H1 (cell line): ENCODE results near the gene ABHD15. TPM values are rescaled to one million over a fixed set of nuclear protein-coding genes. Genes with fewer than 3 reads are reported as not detected.

Experiments
- CTCF ChIA-PET: fragments of 300-600 bp; sonication (Branson Sonifier 250); formaldehyde crosslinking; loops from one replicate; lab custom pipeline; 2021; ENCODE audit not compliant: partially characterized antibody; lab: Charles Lee
- POLR2A ChIA-PET: fragments of 300-600 bp; sonication (Branson Sonifier 250); formaldehyde crosslinking; loops from one replicate; lab custom pipeline; 2021; ENCODE audit warnings: inconsistent platforms; ENCODE audit not compliant: partially characterized antibody; lab: Charles Lee
- DNase-seq, 2 experiments: peaks; one replicate each; pipeline versions ENCODE4 v3.0.0 to v3.0.0-alpha.2; 2010 to 2022; ENCODE audit warnings: low spot score in 2 of 2, low read depth in 1 of 2, mixed read lengths in 1 of 2
- FAIRE-seq: peaks from 2 replicates; lab custom pipeline; 2011; peaks lifted over from hg19 to GRCh38; lab: Jason Lieb, UNC
- H2AFZ ChIP-seq: 2 replicates; pipeline ENCODE4 v1.8.1; 2012; ENCODE audit warnings: low read length, inconsistent platforms
- H2AK5ac ChIP-seq: 2 replicates; pipeline ENCODE4 v1.6.1; 2013; ENCODE audit warnings: low read depth, low read length
- H2BK120ac ChIP-seq: replicated peaks from 2 replicates; pipeline ENCODE3; 2013; ENCODE audit warnings: low read depth, low read length, inconsistent platforms
- H2BK12ac ChIP-seq: 2 replicates; pipeline ENCODE4 v1.6.1; 2013; ENCODE audit warnings: low read depth, low read length
- H2BK15ac ChIP-seq: 2 replicates; pipeline ENCODE4 v1.6.1; 2013; ENCODE audit warnings: low read length
- H2BK20ac ChIP-seq: 2 replicates; pipeline ENCODE4 v1.6.1; 2013; ENCODE audit warnings: low read length
- H2BK5ac ChIP-seq: 2 replicates; pipeline ENCODE4 v1.6.1; 2013; ENCODE audit warnings: low read depth, low read length
- H3K14ac ChIP-seq: 2 replicates; pipeline ENCODE4 v1.6.1; 2013; ENCODE audit warnings: inconsistent platforms; ENCODE audit not compliant: insufficient read length
- H3K18ac ChIP-seq: 2 replicates; pipeline ENCODE4 v1.6.1; 2013; ENCODE audit warnings: low read length; ENCODE audit errors: extremely low read depth
- H3K23ac ChIP-seq: 2 replicates; pipeline ENCODE4 v1.6.1; 2013; ENCODE audit warnings: inconsistent platforms; ENCODE audit not compliant: insufficient read length
- H3K23me2 ChIP-seq: 2 replicates; pipeline ENCODE4 v1.6.1; 2013; ENCODE audit warnings: low read depth, low read length
- H3K27ac ChIP-seq: 2 replicates; pipeline ENCODE4 v1.6.1; 2011; ENCODE audit warnings: low read depth, low read length, inconsistent platforms
- H3K27me3 ChIP-seq, 4 experiments: replicated peaks in 1 of 4; 1 replicate in 1 of 4; 2 replicates in 3 of 4; pipeline versions ENCODE4 v1.6.1 to v1.8.1; 2011 to 2013; ENCODE audit warnings: low read length in 3 of 4, mild to moderate bottlenecking in 3 of 4, inconsistent platforms in 2 of 4, mixed read lengths in 2 of 4, moderate library complexity in 1 of 4; ENCODE audit not compliant: control insufficient read depth in 3 of 4, insufficient read depth in 3 of 4; ENCODE audit errors: extremely low read depth in 1 of 4
- H3K36me3 ChIP-seq, 4 experiments: 2 replicates each; pipeline versions ENCODE4 v1.6.1 to v1.8.1; 2011 to 2013; ENCODE audit warnings: mild to moderate bottlenecking in 4 of 4, low read length in 3 of 4, moderate library complexity in 2 of 4, control low read depth in 1 of 4, inconsistent platforms in 1 of 4; ENCODE audit not compliant: insufficient read depth in 4 of 4, control insufficient read depth in 2 of 4
- H3K4ac ChIP-seq: replicated peaks from 2 replicates; pipeline ENCODE3; 2013; ENCODE audit warnings: low read length, low read depth, mixed read lengths, inconsistent platforms; ENCODE audit not compliant: insufficient read length
- H3K4me1 ChIP-seq, 4 experiments: replicated peaks in 1 of 4; 1 replicate in 1 of 4; 2 replicates in 3 of 4; pipeline versions ENCODE4 v1.6.1 to v1.8.1; 2011 to 2013; ENCODE audit warnings: low read length in 3 of 4, inconsistent platforms in 2 of 4, mixed read lengths in 1 of 4; ENCODE audit not compliant: insufficient read depth in 4 of 4, control insufficient read depth in 3 of 4
- H3K4me2 ChIP-seq, 2 experiments: 2 replicates each; pipeline versions ENCODE4 v1.6.1 to v1.8.1; 2011 to 2013; ENCODE audit warnings: low read depth in 2 of 2, low read length in 2 of 2, control low read depth in 1 of 2, inconsistent platforms in 1 of 2, mild to moderate bottlenecking in 1 of 2; ENCODE audit not compliant: insufficient read depth in 1 of 2
- H3K4me3 ChIP-seq, 4 experiments: fragments of 200-600, 300-600 bp in 1 of 4; sonication (generic), shearing (Covaris generic), sonication (Bioruptor Twin) in 1 of 4; 2 replicates each; pipeline versions ENCODE4 v1.5.1 to v1.8.1; 2011 to 2016; ENCODE audit warnings: low read length in 4 of 4, low read depth in 3 of 4, control low read depth in 2 of 4, inconsistent platforms in 2 of 4, mild to moderate bottlenecking in 2 of 4, mixed read lengths in 1 of 4, moderate library complexity in 1 of 4; ENCODE audit not compliant: insufficient read depth in 2 of 4; ENCODE audit errors: extremely low read depth in 1 of 4
- H3K56ac ChIP-seq: replicated peaks from 2 replicates; pipeline ENCODE3; 2013; ENCODE audit warnings: low read depth, mild to moderate bottlenecking, mixed read lengths, low read length, inconsistent platforms; ENCODE audit not compliant: insufficient read length
- H3K79me1 ChIP-seq: 2 replicates; pipeline ENCODE4 v1.6.1; 2013; ENCODE audit warnings: low read depth, low read length, control low read depth
- H3K79me2 ChIP-seq, 2 experiments: 2 replicates each; pipeline versions ENCODE4 v1.6.1 to v1.8.1; 2012 to 2013; ENCODE audit warnings: low read length in 2 of 2, mild to moderate bottlenecking in 2 of 2, inconsistent platforms in 1 of 2; ENCODE audit not compliant: insufficient read depth in 2 of 2, control insufficient read depth in 1 of 2
- H3K9ac ChIP-seq, 4 experiments: replicated peaks in 1 of 4; 1 replicate in 1 of 4; 2 replicates in 3 of 4; pipeline versions ENCODE4 v1.6.1 to v1.8.1; 2011 to 2013; ENCODE audit warnings: low read depth in 3 of 4, low read length in 3 of 4, control low read depth in 2 of 4, mild to moderate bottlenecking in 2 of 4, moderate library complexity in 2 of 4, inconsistent platforms in 1 of 4; ENCODE audit errors: extremely low read depth in 1 of 4
- H3K9me3 ChIP-seq, 2 experiments: 2 replicates each; pipeline versions ENCODE4 v1.6.1 to v1.8.1; 2012 to 2013; ENCODE audit warnings: mild to moderate bottlenecking in 2 of 2, moderate library complexity in 2 of 2, control low read depth in 1 of 2, inconsistent platforms in 1 of 2, low read depth in 1 of 2, low read length in 1 of 2, mixed read lengths in 1 of 2; ENCODE audit not compliant: insufficient read depth in 2 of 2
- H4K20me1 ChIP-seq, 2 experiments: replicated peaks in 1 of 2; 2 replicates each; pipeline versions ENCODE3 to v1.8.1; 2011 to 2013; ENCODE audit warnings: inconsistent platforms in 2 of 2, low read length in 2 of 2, mild to moderate bottlenecking in 1 of 2; ENCODE audit not compliant: insufficient read depth in 2 of 2, control insufficient read depth in 1 of 2
- H4K5ac ChIP-seq: 2 replicates; pipeline ENCODE4 v1.6.1; 2013; ENCODE audit warnings: low read length, low read depth, mixed read lengths, inconsistent platforms; ENCODE audit not compliant: insufficient read length
- H4K8ac ChIP-seq: 2 replicates; pipeline ENCODE4 v1.8.0; 2013; ENCODE audit warnings: mild to moderate bottlenecking, moderate library complexity, low read length, inconsistent platforms; ENCODE audit not compliant: insufficient read depth; ENCODE audit errors: extremely low read depth
- H4K91ac ChIP-seq: replicated peaks from 2 replicates; pipeline ENCODE3; 2013; ENCODE audit warnings: low read length, mixed read lengths, inconsistent platforms; ENCODE audit not compliant: insufficient read length
- NRF1 ChIP-seq: IDR thresholded peaks from 2 replicates; pipeline ENCODE4 v1.6.1; 2011; ENCODE audit warnings: mild to moderate bottlenecking, low read depth, low read length, improper control_type of control experiment
- SAP30 ChIP-seq: fragments of 300-600 bp; sonication (generic); IDR thresholded peaks from 2 replicates; pipeline ENCODE4 v1.7.1; 2012; ENCODE audit warnings: low read length, moderate library complexity, mild to moderate bottlenecking, inconsistent platforms; ENCODE audit not compliant: insufficient read depth, insufficient replicate concordance
- SIRT6 ChIP-seq: IDR thresholded peaks from one replicate; pipeline ENCODE4 v1.7.1; 2012; ENCODE audit warnings: low read length, inconsistent platforms
- polyA plus RNA-seq, 7 experiments: library from polyadenylated mRNA; depleted of rRNA in 3 of 7; stranded (reverse) in 5 of 7; unstranded in 2 of 7; fragments of >200 nt in 5 of 7; fragments of 200-250 nt in 2 of 7; gene quantifications; 1 replicate in 5 of 7; 2 replicates in 1 of 7; 4 replicates in 1 of 7; pipeline versions ENCODE4 v1.2.1 to v1.2.3, GENCODE V29; 2011 to 2013; ENCODE audit warnings: missing spikeins in 2 of 7, mixed read lengths in 2 of 7
- total RNA-seq: library from RNA; stranded (reverse); fragmentation: NEBNext Ultra II Directional; extraction: Animal tissue kit (Norgen Biotek cat#: 25700); gene quantifications from 2 replicates; pipeline ENCODE4 v1.2.1, GENCODE V29; 2021

The ABHD15 gene
- total and polyA plus RNA-seq, 2 of the 8 experiments (the other 6 are each of a cell fraction or from before 2014, with no cell fraction given), result 0.88 to 1.7 TPM

- Histone ChIP-seq H4K5ac (no peak overlapping the region), H3K79me1 (no peaks in the 10 kb centered on the region), H3K23me2 (no peaks in the 10 kb centered on the region), H2AK5ac (no peak overlapping the region), H3K9ac (no peak overlapping the region), H3K14ac (no peak overlapping the region), H3K4me1 (no peaks in the 10 kb centered on the region), H3K9me3 (no peaks in the 10 kb centered on the region), H2BK120ac (no peak overlapping the region), H4K91ac (no peak overlapping the region), H3K23ac (no peak overlapping the region), H3K36me3 (no peaks in the 10 kb centered on the region), H3K4me2 (no peak overlapping the region), H2BK12ac (no peak overlapping the region), H3K79me2 (no peaks in the 10 kb centered on the region), H3K18ac (no peak overlapping the region), H3K4me3 (no peak overlapping the region), H3K4ac (no peak overlapping the region), H2AFZ (no peak overlapping the region), H4K8ac (no peak overlapping the region), H4K20me1 (no peaks in the 10 kb centered on the region), H3K27ac (no peak overlapping the region), H2BK5ac (no peak overlapping the region), H3K56ac (no peak overlapping the region), H2BK20ac (no peak overlapping the region), H3K27me3 (no peaks in the 10 kb centered on the region), H2BK15ac (no peak overlapping the region)
- CTCF ChIA-PET, result interaction anchor here (1.2 to 1.3 kb wide), 2 partner anchors 15 to 441 kb away, joined by 3 to 7 read pairs; no protein-coding TSS in a partner anchor
- no peak for FAIRE-seq
- POLR2A ChIA-PET, result no interaction called here
- TF ChIP-seq SIRT6, result no peak
- TF ChIP-seq SAP30, result no peak
- TF ChIP-seq NRF1, result no peak
- no peak for DNase-seq
Observed at GRCh38 chr17:29557739-29558116, 9.1 kb downstream of the ABHD15 start.
